Astrocyte (in vitro differentiated cells and primary cell): ENCODE measurements around the gene ABCC3.

Source experiments
- EZH2 ChIP-seq: IDR thresholded peaks from 2 replicates; pipeline ENCODE4 v1.6.1; 2012; ENCODE audit warnings: mild to moderate bottlenecking, low read length, inconsistent platforms; ENCODE audit not compliant: insufficient read depth
- TF ChIP-seq, protein P1 (sequence below): IDR thresholded peaks from 2 replicates; pipeline ENCODE4 v1.5.1; 2011; ENCODE audit warnings: low read depth, mild to moderate bottlenecking, inconsistent platforms, low read length, moderate library complexity; ENCODE audit not compliant: insufficient read depth

DNA sequence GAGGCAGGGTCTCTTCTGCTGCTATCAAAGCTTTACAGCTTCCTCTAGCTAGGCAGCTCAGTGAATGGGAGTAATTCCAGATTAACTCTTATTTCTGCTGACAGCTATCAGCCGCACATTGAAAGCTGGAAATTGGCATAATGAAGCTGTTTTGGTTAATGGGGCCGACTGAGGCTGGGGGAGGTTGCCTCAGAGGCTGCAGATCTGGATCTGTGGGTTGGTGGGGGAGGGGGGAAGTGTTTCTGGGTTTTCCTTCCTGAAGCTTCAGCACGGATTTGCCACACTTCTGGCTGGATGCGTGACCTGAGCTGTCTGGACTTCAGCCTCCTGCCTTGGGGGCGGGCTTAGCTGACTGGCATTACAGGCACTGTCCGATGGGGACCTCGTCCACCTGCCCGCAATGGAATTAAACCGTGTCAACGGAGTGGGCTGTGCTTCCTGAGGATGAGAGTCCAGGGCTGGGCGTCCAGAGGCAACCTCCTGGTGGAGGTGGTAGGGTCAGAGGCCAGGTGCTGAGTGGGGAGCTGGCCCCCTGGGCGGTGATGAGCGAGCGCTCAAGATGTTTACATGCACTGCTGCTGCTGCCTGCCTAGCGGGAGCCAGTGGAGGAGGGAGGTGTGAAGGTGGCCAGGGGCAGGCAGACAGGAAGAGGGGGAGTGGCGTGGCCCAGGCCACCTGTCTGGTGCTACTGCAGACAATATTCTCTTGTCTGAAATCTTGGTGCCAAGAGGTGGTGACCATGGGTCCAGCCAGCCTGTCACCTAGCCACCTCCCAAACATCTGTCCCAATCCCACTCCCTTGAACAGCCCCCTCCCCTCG is 6.7 kb upstream of the ABCC3 start:
- TF ChIP-seq, protein P1, sequence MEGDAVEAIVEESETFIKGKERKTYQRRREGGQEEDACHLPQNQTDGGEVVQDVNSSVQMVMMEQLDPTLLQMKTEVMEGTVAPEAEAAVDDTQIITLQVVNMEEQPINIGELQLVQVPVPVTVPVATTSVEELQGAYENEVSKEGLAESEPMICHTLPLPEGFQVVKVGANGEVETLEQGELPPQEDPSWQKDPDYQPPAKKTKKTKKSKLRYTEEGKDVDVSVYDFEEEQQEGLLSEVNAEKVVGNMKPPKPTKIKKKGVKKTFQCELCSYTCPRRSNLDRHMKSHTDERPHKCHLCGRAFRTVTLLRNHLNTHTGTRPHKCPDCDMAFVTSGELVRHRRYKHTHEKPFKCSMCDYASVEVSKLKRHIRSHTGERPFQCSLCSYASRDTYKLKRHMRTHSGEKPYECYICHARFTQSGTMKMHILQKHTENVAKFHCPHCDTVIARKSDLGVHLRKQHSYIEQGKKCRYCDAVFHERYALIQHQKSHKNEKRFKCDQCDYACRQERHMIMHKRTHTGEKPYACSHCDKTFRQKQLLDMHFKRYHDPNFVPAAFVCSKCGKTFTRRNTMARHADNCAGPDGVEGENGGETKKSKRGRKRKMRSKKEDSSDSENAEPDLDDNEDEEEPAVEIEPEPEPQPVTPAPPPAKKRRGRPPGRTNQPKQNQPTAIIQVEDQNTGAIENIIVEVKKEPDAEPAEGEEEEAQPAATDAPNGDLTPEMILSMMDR, result no peak
- TF ChIP-seq EZH2, result no peak
